ENCODE results near the gene KCTD16.

DNA sequence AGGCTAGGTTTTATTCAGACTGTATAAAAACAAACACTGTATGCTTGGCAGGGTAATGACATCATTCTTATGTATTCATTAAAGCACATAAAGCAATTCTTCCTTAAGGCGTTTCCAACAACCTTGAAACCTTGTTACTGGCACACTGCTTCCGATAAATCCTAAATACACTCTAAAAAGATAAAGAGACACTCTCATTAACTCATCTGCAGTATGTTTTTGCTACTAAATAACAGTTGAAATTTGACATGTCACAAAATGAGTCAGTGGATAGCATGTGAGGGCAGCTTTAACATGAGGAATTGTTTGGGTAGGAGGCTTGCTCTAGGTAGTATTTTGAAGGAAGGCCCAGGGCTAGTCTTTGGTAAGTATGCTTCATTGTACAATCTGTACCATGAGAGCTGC lies 13.9 kb upstream of the KCTD16 start:
- TF ChIP-seq, protein P1, sequence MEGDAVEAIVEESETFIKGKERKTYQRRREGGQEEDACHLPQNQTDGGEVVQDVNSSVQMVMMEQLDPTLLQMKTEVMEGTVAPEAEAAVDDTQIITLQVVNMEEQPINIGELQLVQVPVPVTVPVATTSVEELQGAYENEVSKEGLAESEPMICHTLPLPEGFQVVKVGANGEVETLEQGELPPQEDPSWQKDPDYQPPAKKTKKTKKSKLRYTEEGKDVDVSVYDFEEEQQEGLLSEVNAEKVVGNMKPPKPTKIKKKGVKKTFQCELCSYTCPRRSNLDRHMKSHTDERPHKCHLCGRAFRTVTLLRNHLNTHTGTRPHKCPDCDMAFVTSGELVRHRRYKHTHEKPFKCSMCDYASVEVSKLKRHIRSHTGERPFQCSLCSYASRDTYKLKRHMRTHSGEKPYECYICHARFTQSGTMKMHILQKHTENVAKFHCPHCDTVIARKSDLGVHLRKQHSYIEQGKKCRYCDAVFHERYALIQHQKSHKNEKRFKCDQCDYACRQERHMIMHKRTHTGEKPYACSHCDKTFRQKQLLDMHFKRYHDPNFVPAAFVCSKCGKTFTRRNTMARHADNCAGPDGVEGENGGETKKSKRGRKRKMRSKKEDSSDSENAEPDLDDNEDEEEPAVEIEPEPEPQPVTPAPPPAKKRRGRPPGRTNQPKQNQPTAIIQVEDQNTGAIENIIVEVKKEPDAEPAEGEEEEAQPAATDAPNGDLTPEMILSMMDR (IDR thresholded peaks at IDR 0.05; ENCODE audit: borderline replicate concordance, extremely low read depth, low read length, poor library complexity, severe bottlenecking) = no peak
- TF ChIP-seq EZH2 (IDR thresholded peaks at IDR 0.05; ENCODE audit: borderline replicate concordance, low read depth, low read length, severe bottlenecking) = no peak
